Left ventricle myocardium inferior (tissue), 1 donor: ENCODE results near the gene SOWAHA. TPM values are rescaled to one million over a fixed set of nuclear protein-coding genes. Genes with fewer than 3 reads are reported as not detected.

Experiments
- DNase-seq: peaks from one replicate; pipeline ENCODE4 v3.0.0-alpha.2; 2020
- H3K27ac ChIP-seq: fragments of 200-600 bp; replicated peaks from 2 replicates; pipeline ENCODE4 v1.8.0; 2021
- H3K27me3 ChIP-seq: fragments of 200-600 bp; 2 replicates; pipeline ENCODE4 v1.8.0; 2021; ENCODE audit warnings: low read depth
- H3K36me3 ChIP-seq: fragments of 200-600 bp; 2 replicates; pipeline ENCODE4 v1.8.0; 2021
- H3K4me1 ChIP-seq: fragments of 200-600 bp; 2 replicates; pipeline ENCODE4 v1.8.0; 2021
- H3K4me3 ChIP-seq: fragments of 200-600 bp; 2 replicates; pipeline ENCODE4 v1.8.0; 2021; ENCODE audit warnings: mild to moderate bottlenecking, moderate library complexity
- H3K9me3 ChIP-seq: fragments of 200-600 bp; replicated peaks from 2 replicates; pipeline ENCODE4 v1.8.0; 2021
- CTCF ChIP-seq: fragments of 200-600 bp; IDR thresholded peaks from 2 replicates; pipeline ENCODE4 v1.8.0; 2021; ENCODE audit warnings: antibody characterized with exemption, mild to moderate bottlenecking, borderline replicate concordance
- intact Hi-C: fragments of 100-400 bp; cut with micrococcal nuclease; formaldehyde crosslinking; loops from one replicate; pipeline ENCODE4 v1.11.0; 2022
- total RNA-seq: library from RNA; stranded (reverse); fragmentation: NEBNext Ultra II Directional; extraction: Animal tissue kit (Norgen Biotek cat#: 25700); gene quantifications from one replicate; pipeline ENCODE4 v1.2.1, GENCODE V29; 2021
- donor health status: DM: no; HTN: yes; CAD: no; lungs with severe emphysema.

Gene SOWAHA
- total RNA-seq, 1 donor from 2014 or later: not detected

GRCh38 chr5:132790201-132790865 is 22.8 kb upstream of the SOWAHA start:
- Histone ChIP-seq H3K4me3 (no peak overlapping the region), H3K4me1 (no peaks in the 10 kb centered on the region), H3K36me3 (no peaks in the 10 kb centered on the region), H3K27ac (no peak overlapping the region), H3K9me3 (no peaks in the 10 kb centered on the region), H3K27me3 (peaks cover 8% of the 10 kb centered on the region)
- intact Hi-C loops: no loop called here
- TF ChIP-seq CTCF: no peak
- DNase-seq: no peak

GRCh38 chr5:132791026-132791425 is 22.1 kb upstream of the SOWAHA start:
- intact Hi-C loops: no loop called here

GRCh38 chr5:132797651-132798050 is 15.5 kb upstream of the SOWAHA start:
- no peak overlapping the region for H3K27ac ChIP-seq
- peaks cover 26% of the 10 kb centered on the region for H3K27me3 ChIP-seq
- TF ChIP-seq CTCF: no peak
- no peaks in the 10 kb centered on the region for H3K9me3 ChIP-seq
- intact Hi-C loops: no loop called here
- DNase-seq: no peak
- H3K4me1 ChIP-seq: no peaks in the 10 kb centered on the region
- H3K4me3 ChIP-seq: no peak overlapping the region
- H3K36me3 ChIP-seq: no peaks in the 10 kb centered on the region

More at GRCh38 chr5:132791026-132791425, 22.1 kb upstream of the SOWAHA start:
- Histone ChIP-seq H3K27ac (no peak overlapping the region), H3K4me1 (no peaks in the 10 kb centered on the region), H3K4me3 (no peak overlapping the region), H3K36me3 (no peaks in the 10 kb centered on the region), H3K9me3 (no peaks in the 10 kb centered on the region), H3K27me3 (peaks cover 8% of the 10 kb centered on the region)
- no peak for TF ChIP-seq CTCF
- no peak for DNase-seq

- intact Hi-C loops: no loop called here
- Histone ChIP-seq H3K27ac (no peak overlapping the region), H3K36me3 (no peaks in the 10 kb centered on the region), H3K4me3 (no peak overlapping the region), H3K9me3 (no peaks in the 10 kb centered on the region), H3K4me1 (no peaks in the 10 kb centered on the region), H3K27me3 (peaks cover 23% of the 10 kb centered on the region)
- DNase-seq: no peak
- no peak for TF ChIP-seq CTCF
Observed at GRCh38 chr5:132799392-132799791, 13.7 kb upstream of the SOWAHA start.

- Histone ChIP-seq H3K36me3 (no peaks in the 10 kb centered on the region), H3K9me3 (no peaks in the 10 kb centered on the region), H3K4me3 (no peak overlapping the region), H3K4me1 (no peaks in the 10 kb centered on the region), H3K27ac (no peak overlapping the region), H3K27me3 (peaks cover 27% of the 10 kb centered on the region)
- TF ChIP-seq CTCF: no peak
- no peak for DNase-seq
- intact Hi-C loops: no loop called here
Observed at GRCh38 chr5:132800545-132800944, 12.6 kb upstream of the SOWAHA start.
